ENCODE results near the gene MACIR. TPM values are rescaled to one million over a fixed set of nuclear protein-coding genes. Genes with fewer than 3 reads are reported as not detected.

MACIR gene
- total and polyA plus RNA-seq, 9 of the 15 experiments (the other 6 are each of a cell fraction or from before 2014, with no cell fraction given), result 1.4 to 11.6 (median 9.4) TPM

- TF ChIP-seq ZNF764 (CRISPR knock-in tag; IDR thresholded peaks at IDR 0.05; ENCODE audit: low read depth) (no peak), FOXM1 (IDR thresholded peaks at IDR 0.05; ENCODE audit: low read depth) (no peak), FOXM1 (CRISPR knock-in tag; IDR thresholded peaks at IDR 0.05; ENCODE audit: low read depth) (no peak), LEF1 (IDR thresholded peaks at IDR 0.05) (no peak), MITF (IDR thresholded peaks at IDR 0.05) (no peak), MAFF (IDR thresholded peaks at IDR 0.05; ENCODE audit: low read length) (no peak), ETV6 (IDR thresholded peaks at IDR 0.05; ENCODE audit: borderline replicate concordance in 1 of 2, low read depth in 2 of 2, low read length in 1 of 2) (no peak), ETV6 (CRISPR knock-in tag; IDR thresholded peaks at IDR 0.05; ENCODE audit: borderline replicate concordance) (no peak), CREB1 (IDR thresholded peaks at IDR 0.05) (no peak), CREB1 (CRISPR knock-in tag; IDR thresholded peaks at IDR 0.05) (no peak)
- TF ChIP-seq, protein P1, sequence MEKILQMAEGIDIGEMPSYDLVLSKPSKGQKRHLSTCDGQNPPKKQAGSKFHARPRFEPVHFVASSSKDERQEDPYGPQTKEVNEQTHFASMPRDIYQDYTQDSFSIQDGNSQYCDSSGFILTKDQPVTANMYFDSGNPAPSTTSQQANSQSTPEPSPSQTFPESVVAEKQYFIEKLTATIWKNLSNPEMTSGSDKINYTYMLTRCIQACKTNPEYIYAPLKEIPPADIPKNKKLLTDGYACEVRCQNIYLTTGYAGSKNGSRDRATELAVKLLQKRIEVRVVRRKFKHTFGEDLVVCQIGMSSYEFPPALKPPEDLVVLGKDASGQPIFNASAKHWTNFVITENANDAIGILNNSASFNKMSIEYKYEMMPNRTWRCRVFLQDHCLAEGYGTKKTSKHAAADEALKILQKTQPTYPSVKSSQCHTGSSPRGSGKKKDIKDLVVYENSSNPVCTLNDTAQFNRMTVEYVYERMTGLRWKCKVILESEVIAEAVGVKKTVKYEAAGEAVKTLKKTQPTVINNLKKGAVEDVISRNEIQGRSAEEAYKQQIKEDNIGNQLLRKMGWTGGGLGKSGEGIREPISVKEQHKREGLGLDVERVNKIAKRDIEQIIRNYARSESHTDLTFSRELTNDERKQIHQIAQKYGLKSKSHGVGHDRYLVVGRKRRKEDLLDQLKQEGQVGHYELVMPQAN (IDR thresholded peaks at IDR 0.05; ENCODE audit: borderline replicate concordance), result no peak
Measured at GRCh38 chr5:103249068-103249467, 9.5 kb upstream of the MACIR start (continued).
